Esophagus (tissue), 2 donors: ENCODE measurements around the gene SYDE2. TPM values are rescaled to one million over a fixed set of nuclear protein-coding genes. Genes with fewer than 3 reads are reported as not detected.

ENCODE experiments used
- H3K27ac ChIP-seq, 2 donors: one replicate each; pipeline ENCODE4 v1.5.1; 2013; ENCODE audit warnings: low read depth in 2 of 2, mild to moderate bottlenecking in 2 of 2, inconsistent platforms in 1 of 2, low read length in 1 of 2, moderate library complexity in 1 of 2
- H3K27me3 ChIP-seq, 2 donors: one replicate each; pipeline ENCODE4 v1.6.1; 2013; ENCODE audit warnings: low read length in 2 of 2, control low read depth in 1 of 2, mild to moderate bottlenecking in 1 of 2; ENCODE audit not compliant: insufficient read depth in 2 of 2, control insufficient read depth in 1 of 2
- H3K36me3 ChIP-seq, 2 donors: one replicate each; pipeline ENCODE4 v1.6.1; 2013; ENCODE audit warnings: low read length in 1 of 2; ENCODE audit not compliant: control insufficient read depth in 2 of 2, insufficient read depth in 2 of 2
- H3K4me1 ChIP-seq, 2 donors: one replicate each; pipeline ENCODE4 v1.6.1; 2013; ENCODE audit warnings: low read length in 1 of 2; ENCODE audit not compliant: control insufficient read depth in 2 of 2, insufficient read depth in 2 of 2
- H3K4me3 ChIP-seq, 2 donors: one replicate each; pipeline ENCODE4 v1.5.1; 2013; ENCODE audit warnings: low read length in 2 of 2, mild to moderate bottlenecking in 2 of 2, low read depth in 1 of 2, moderate library complexity in 1 of 2
- H3K9me3 ChIP-seq, 2 donors: one replicate each; pipeline ENCODE4 v1.6.1; 2013; ENCODE audit warnings: mild to moderate bottlenecking in 2 of 2, low read depth in 1 of 2, low read length in 1 of 2, moderate library complexity in 1 of 2; ENCODE audit not compliant: control insufficient read depth in 2 of 2, insufficient read depth in 1 of 2
- WGBS, 2 donors: extraction: QIAGEN DNeasy Blood & Tissue Kit; methylation state at CpG; one replicate each; pipeline ENCODE4 v1.1.7; 2013; 5-methylcytosine and 5-hydroxymethylcytosine counted together
- polyA plus RNA-seq, 2 donors: library from polyadenylated mRNA; stranded (reverse); fragments of 200-250 nt; gene quantifications; one replicate each; pipeline ENCODE4 v1.2.3, GENCODE V29; 2013
- donor health status: healthy with polysubstance abuse.
- donor health status: Bipolar disorder and iron deficiency.

SYDE2 gene
- polyA plus RNA-seq, 2 donors = 0.51 to 0.62 TPM

- Histone ChIP-seq H3K36me3 (no peaks in the 10 kb centered on the region), H3K27me3 (no peaks in the 10 kb centered on the region), H3K9me3 (no peaks in the 10 kb centered on the region), H3K4me3 (no peak overlapping the region), H3K4me1 (no peaks in the 10 kb centered on the region), H3K27ac (no peak overlapping the region)
- 81 to 84% methylated on average over 8 of the region's 8 CpGs for WGBS, 2 donors
Measured at GRCh38 chr1:85230305-85230977, 29.6 kb upstream of the SYDE2 start.

GRCh38 chr1:85229574-85230097, 28.8 kb upstream of the SYDE2 start:
- H3K4me3 ChIP-seq = no peak overlapping the region
- peak overlapping the region in 1 of 2 donors; percentile 10 for H3K27ac ChIP-seq
- no peaks in the 10 kb centered on the region for H3K9me3 ChIP-seq
- no peaks in the 10 kb centered on the region for H3K36me3 ChIP-seq
- 59 to 73% methylated on average over 6 of the region's 6 CpGs for whole genome bisulfite sequencing, 2 donors
- peaks cover 2 to 3% of the 10 kb centered on the region in 2 donors for H3K4me1 ChIP-seq
- no peaks in the 10 kb centered on the region for H3K27me3 ChIP-seq

- 9 to 49% methylated on average over 1 of the region's 1 CpG for WGBS, 2 donors
- Histone ChIP-seq H3K4me1 (peaks cover 2 to 3% of the 10 kb centered on the region in 2 donors), H3K27ac (no peak overlapping the region)
Measured at GRCh38 chr1:85228972-85229371, 28.2 kb upstream of the SYDE2 start.

GRCh38 chr1:85225624-85226380, 25.0 kb upstream of the SYDE2 start:
- no peak overlapping the region for H3K4me3 ChIP-seq
- no peaks in the 10 kb centered on the region for H3K27me3 ChIP-seq
- peaks cover 2 to 3% of the 10 kb centered on the region in 2 donors for H3K4me1 ChIP-seq
- H3K36me3 ChIP-seq = no peaks in the 10 kb centered on the region
- H3K9me3 ChIP-seq = no peaks in the 10 kb centered on the region
- WGBS, 2 donors = 39 to 49% methylated on average over 5 of the region's 5 CpGs
- no peak overlapping the region for H3K27ac ChIP-seq

More at GRCh38 chr1:85228972-85229371, 28.2 kb upstream of the SYDE2 start:
- no peaks in the 10 kb centered on the region for H3K9me3 ChIP-seq
- no peaks in the 10 kb centered on the region for H3K27me3 ChIP-seq
- H3K4me3 ChIP-seq = no peak overlapping the region
- H3K36me3 ChIP-seq = no peaks in the 10 kb centered on the region

- Histone ChIP-seq H3K4me3 (no peak overlapping the region), H3K4me1 (peaks cover 2 to 3% of the 10 kb centered on the region in 2 donors), H3K36me3 (no peaks in the 10 kb centered on the region), H3K27ac (no peak overlapping the region), H3K27me3 (no peaks in the 10 kb centered on the region), H3K9me3 (no peaks in the 10 kb centered on the region)
- 32 to 41% methylated on average over 3 of the region's 3 CpGs for WGBS, 2 donors
Measured at GRCh38 chr1:85224734-85225623, 24.2 kb upstream of the SYDE2 start.

GRCh38 chr1:85224295-85224694, 23.5 kb upstream of the SYDE2 start:
- Histone ChIP-seq H3K27ac (no peak overlapping the region), H3K4me1 (peaks cover 3 to 4% of the 10 kb centered on the region in 2 donors), H3K36me3 (no peaks in the 10 kb centered on the region), H3K4me3 (no peak overlapping the region), H3K27me3 (no peaks in the 10 kb centered on the region), H3K9me3 (no peaks in the 10 kb centered on the region)

- WGBS, 2 donors = 66 to 70% methylated on average over 5 of the region's 5 CpGs
- Histone ChIP-seq H3K4me1 (peaks cover 3 to 4% of the 10 kb centered on the region in 2 donors), H3K27ac (no peak overlapping the region)
Measured at GRCh38 chr1:85223334-85223733, 22.5 kb upstream of the SYDE2 start.

GRCh38 chr1:85220756-85221201, 20.0 kb upstream of the SYDE2 start:
- 20 to 34% methylated on average over 7 of the region's 7 CpGs for WGBS, 2 donors
- H3K27me3 ChIP-seq = no peaks in the 10 kb centered on the region
- H3K9me3 ChIP-seq = no peaks in the 10 kb centered on the region
- H3K4me1 ChIP-seq = peaks cover 3 to 4% of the 10 kb centered on the region in 2 donors
- H3K4me3 ChIP-seq = no peak overlapping the region
- H3K27ac ChIP-seq = peak overlapping the region in 1 of 2 donors; percentile 65
- no peaks in the 10 kb centered on the region for H3K36me3 ChIP-seq

More at GRCh38 chr1:85223334-85223733, 22.5 kb upstream of the SYDE2 start:
- no peak overlapping the region for H3K4me3 ChIP-seq
- H3K9me3 ChIP-seq = no peaks in the 10 kb centered on the region
- H3K27me3 ChIP-seq = no peaks in the 10 kb centered on the region
- H3K36me3 ChIP-seq = no peaks in the 10 kb centered on the region
